Renal cortical epithelial cell (primary cell): Measurements from ENCODE around the gene SERPINE2. TPM values are rescaled to one million over a fixed set of nuclear protein-coding genes. Genes with fewer than 3 reads are reported as not detected.

Experiments
- DNase-seq: peaks from one replicate; pipeline ENCODE4 v3.0.0-alpha.2; 2011; ENCODE audit warnings: low read depth
- total RNA-seq: library from RNA; depleted of rRNA; stranded (reverse); fragments of >200 nt; gene quantifications from 2 replicates; pipeline ENCODE4 v1.2.3, GENCODE V29; 2014

SERPINE2 gene, protein sequence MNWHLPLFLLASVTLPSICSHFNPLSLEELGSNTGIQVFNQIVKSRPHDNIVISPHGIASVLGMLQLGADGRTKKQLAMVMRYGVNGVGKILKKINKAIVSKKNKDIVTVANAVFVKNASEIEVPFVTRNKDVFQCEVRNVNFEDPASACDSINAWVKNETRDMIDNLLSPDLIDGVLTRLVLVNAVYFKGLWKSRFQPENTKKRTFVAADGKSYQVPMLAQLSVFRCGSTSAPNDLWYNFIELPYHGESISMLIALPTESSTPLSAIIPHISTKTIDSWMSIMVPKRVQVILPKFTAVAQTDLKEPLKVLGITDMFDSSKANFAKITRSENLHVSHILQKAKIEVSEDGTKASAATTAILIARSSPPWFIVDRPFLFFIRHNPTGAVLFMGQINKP
- total RNA-seq = 107 and 207 TPM in 2 replicates

DNA sequence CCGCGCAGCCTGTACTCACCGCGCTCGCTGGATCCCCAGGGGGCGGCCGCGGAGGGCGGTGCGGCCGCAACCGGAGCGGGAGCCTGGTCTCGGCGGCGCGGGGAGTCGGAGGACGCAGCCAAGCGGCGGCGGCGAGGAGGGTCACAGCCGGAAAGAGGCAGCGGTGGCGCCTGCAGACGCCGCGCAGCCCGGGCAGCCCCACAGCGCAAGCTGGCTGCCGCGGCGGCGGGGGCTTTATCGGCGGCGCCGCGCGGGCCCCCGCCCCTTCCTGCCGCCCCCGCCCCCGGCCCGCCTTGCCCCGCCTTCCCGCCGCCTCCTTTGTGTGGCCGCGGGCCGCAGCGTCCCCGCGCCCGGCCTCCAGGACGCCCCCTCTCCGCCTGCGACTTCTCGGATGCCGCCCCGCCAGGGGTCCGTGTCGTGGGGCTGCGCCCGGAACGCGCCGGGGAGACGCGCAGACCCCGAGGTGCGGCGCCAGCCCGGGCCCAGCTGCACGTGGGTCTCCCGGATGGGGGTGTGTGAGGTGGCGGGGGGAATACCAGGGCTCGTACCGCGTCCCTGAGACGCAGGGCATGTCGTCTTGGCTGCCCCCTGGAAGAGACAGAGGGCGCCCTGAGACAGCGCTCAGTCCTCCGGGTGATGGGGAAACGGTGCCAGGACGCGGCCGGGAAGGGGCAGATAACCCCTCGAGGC, at the start of gene SERPINE2:
Gene SERPINE2, minus strand, starts transcription at position 207 of the 690 bp plus-strand sequence. CDS start 37,386 bp downstream, outside the sequence.
- DNase-seq = peak; percentile 46

DNA sequence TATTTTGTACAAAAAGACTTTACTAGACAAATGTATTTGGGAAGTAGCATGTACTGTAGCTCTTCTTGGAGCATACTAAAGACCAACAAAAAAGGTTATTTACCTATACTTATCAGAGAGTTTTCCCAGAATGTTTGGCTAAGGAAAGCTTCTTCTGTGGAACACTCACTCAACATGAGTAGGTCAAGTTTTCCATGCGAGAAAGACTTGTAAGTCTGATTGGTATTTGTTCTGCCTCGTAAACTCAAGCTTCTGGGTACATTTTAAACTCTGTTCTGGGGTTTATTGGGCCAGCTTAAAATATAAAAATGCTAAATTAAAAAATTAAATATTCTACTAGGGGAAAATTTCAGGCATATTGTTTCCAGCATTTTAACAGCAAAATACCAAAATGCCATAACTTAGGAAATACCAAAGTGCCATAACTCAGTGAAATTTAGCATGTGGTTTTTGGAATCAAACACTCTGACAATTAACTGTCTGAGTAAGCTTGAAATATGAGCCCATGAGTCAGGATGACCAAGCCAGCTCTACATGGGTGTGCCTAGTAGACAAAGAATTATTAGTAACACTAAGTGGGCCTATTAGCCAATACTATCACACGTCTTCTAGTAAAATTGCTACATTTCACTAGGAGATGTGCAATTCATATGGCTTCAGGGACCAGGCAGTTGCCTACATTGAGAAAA, 47.3 kb upstream of the SERPINE2 start:
- DNase-seq = peak; percentile 93

DNA sequence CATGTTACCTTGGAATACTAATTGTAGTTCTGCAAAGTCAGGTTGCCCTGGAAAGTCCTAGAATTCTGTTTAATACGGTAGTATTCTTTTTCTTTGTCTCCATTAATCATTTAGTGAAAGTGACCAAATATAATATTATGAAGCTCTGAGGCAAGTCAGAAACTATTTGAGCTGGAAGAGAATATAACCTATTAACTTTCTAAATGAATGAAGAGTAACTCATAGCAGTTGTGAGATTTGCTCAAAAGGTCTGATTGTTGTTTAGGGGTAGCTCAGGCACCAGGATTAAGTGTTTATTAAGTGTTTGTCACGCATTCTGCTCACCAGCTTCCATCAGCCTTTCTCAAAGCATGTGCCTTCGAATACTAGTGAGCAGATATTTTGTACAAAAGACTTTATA, 46.7 kb upstream of the SERPINE2 start:
- DNase-seq = peak; percentile 77

DNA sequence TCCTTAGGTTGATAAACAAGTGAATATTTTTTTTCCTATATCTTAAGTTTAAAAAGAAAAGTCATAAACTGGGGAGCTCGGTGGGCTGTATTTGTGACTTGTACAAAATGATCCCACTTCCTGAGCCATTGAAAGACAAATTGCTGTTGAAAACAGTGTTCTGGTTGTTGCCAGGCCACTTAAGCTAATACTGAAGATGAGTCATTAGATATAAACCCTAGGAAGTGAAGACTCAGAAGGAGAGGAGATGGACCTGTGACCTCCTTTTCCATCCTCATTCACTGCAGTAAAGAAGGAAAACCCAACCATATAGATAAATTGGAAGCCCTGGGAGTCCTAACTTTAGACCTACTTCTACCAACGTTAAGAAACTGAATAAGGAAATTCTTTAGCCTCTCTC, 46.2 kb upstream of the SERPINE2 start:
- DNase-seq = peak; percentile 82

DNA sequence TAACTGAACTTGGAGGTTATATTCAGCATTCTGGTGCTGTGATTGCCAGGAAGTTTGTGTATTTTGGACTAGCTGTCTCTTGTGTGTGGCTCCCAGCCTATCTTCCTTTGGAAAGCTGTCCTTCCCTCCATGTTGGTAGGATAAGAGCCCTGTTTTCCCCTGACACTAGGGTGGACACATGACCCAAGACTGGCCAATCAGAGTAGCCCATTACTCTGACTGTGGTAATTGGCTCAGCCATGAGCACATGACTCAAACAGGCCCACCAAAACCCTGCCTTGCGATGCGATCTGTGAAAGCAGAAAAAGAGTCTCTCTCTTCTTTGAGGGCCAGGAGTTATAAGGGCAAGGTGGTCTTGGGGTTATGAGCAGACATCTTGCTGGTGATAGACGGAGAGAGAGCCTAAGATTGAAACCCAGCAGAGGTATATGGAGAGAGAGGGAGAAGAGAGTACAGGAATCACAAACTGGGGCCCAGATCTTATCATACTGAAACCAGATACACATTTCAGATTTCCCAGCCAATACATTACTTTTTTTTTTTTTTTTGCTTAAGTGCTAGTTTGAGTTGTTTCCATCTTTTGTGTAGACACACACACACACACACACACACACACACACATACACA, 45.3 kb upstream of the SERPINE2 start:
- no peak for DNase-seq

DNA sequence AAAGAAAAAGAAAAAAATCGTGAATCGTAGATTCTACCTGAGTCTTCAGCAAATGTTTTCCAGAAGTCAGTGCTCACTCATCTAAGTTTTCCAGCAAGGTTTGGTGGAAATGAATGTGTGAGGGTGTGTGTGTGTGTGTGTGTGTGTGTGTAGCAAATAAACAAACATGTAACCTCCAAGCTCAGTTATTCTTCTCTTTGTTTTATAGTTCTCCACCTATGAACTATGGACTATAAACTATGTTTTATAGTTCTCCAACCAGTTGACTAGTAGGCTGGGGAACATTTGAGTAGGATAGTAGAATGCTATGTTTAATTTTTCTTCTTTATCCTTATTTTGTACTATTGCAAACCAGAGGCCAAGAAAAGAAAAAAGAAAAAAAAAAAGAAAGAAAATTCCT, 44.6 kb upstream of the SERPINE2 start:
- DNase-seq = no peak

DNA sequence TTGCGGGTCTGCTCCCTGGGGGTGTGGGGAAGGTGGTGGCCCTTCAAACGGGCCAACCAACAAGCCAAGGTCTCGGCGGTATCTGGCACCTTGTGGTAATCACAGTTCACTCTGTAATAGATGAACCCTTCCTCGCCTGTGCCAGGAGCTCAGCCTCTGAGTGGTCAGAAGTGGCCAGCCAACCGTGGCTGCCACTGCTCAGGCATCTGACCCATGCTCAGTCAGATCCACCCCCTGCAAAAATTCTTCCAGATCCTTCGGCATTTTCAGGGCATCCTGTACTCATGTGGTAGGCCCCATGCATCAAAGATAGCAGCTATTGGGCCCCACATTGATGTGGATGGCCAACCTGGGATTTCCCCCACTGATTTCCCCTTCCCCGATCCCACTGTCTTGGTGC, 39.6 kb upstream of the SERPINE2 start:
- peak; percentile 70 for DNase-seq

DNA sequence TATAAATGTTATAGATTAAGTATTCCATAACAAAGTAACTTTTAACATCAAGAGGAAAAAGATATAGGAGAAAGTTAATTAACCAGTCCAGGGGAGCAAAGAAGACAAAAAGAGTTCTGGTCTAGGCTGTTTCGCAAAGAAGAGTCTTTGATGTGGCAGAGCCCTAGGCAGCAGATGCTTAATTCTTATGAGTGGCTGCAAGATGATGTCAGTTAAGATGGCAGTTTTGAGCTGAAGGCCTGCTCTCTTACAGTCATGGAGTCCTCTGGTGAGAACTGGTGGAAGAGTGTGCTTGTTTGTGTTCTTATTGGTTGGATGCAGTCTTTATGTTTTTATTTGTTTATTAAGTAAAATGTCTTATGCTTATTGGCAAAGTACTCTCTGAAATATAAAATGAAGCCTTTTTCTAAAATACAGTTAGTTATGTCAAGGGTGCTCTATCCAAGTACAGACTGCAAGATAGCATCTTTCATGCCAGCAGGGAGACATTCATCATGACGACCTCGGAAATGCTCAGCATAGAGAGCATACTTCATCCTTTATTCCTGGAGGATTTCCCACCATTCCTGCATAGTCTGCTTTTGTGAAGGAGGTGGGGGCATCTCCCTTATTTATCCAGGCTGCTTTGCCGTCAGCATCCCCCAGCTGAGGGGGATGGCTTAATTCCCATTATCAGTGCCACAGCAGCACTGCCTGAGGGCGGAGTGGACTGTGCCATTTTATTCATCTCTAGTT, 38.9 kb upstream of the SERPINE2 start:
- DNase-seq = no peak

DNA sequence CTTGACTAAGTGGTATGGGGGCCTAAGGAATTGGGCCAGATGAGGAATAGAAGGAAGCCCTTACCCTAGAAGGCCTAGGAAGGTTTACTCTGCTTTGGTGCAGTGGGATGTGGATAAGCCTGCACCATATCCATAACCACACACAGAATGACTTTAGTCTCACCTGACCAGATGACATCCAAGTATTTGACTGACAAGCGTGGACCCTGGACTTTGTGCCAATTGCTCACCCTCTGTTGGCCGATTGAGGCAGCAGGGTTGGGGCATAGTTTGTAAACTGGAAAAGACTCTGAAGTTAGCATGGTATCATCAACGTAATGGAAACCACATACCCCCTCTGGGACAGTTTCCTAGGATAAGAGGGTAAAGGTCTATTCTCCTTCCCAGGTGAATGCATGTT, 36.5 kb upstream of the SERPINE2 start:
- DNase-seq = no peak

DNA sequence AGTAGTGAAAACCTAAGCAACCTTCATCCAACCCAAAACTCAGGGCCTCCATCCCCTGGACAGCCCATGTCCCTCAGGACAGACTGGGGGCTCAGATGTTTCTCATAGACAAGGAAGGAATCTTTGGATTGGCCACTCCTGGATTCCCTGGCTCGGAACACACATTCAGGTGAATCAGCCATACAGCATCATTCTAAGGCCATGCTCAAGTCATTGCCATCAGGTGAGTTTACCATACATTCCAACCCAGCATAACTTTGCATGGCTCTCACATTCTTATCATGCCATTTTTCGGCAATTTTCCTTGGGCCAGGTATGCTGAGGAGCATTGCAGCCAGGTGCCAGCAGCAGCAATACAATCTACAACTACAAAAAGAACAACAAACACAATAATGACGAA, 34.6 kb upstream of the SERPINE2 start:
- no peak for DNase-seq

DNA sequence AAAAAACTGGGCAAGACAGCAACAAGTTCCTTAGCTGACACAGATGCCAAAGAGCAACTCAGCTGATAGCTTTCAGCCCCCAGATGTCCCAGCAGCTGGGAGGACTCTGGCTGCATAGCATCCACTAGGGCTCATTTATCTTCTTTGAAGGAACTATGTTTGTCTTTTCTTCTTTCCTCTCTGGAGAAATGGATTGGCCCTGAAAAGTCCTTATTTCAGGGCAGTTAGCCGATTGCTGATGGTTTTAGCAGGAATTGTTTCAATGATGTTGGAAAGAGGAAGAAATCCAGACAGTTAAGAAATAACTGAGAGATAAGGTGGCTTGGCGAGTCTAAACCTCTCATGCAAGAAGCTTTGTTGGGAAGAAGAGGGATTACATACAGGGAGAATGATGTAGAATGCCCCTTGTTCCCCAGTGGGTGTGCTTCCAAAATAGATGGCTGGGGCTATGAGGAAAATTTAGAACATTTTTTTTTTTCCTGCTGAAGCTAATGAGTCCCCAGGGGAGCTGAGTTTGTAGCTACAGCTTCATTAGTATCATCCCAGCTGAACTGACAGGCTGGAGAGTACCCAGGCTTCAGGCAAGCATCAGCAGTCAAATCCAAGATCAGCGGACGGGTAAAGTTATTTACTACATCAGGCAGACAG, 33.6 kb upstream of the SERPINE2 start:
- no peak for DNase-seq

DNA sequence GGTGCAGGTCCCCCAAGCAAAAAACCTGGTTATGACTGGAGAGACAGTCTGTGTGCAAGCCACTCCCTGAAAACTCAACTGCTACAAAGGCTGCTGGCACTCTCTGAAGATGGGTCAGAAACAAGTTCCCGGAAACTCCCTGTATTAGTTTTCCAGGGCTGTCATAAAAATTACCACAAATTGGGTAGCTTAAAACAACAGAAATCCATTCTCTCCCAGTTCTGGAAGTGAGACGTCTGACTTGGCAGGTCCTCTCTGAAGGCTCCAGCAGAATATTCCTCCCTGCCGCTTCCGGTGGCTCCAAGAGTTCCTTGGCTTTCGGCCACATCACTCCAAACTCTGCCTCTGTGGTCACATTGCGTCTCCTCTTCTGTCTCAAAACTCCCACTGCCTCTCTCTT, 30.1 kb upstream of the SERPINE2 start:
- DNase-seq = no peak

DNA sequence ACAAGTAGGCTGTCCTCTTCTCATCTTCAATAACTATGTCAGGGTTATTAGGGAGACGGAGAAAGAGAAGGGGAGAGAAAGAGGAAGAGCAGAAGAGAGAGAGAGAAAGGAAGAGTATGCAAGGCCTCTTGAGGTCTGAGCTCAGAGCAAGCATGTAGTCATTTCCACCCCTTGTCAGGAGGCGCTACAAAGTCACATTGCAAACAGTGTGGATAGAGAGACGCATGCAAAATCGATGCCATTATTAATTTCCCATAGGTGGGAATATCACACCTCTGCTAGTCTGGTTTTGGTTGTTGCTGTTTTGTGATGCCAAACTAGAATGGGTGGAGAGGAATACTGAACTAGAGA, 24.2 kb upstream of the SERPINE2 start:
- DNase-seq = no peak

DNA sequence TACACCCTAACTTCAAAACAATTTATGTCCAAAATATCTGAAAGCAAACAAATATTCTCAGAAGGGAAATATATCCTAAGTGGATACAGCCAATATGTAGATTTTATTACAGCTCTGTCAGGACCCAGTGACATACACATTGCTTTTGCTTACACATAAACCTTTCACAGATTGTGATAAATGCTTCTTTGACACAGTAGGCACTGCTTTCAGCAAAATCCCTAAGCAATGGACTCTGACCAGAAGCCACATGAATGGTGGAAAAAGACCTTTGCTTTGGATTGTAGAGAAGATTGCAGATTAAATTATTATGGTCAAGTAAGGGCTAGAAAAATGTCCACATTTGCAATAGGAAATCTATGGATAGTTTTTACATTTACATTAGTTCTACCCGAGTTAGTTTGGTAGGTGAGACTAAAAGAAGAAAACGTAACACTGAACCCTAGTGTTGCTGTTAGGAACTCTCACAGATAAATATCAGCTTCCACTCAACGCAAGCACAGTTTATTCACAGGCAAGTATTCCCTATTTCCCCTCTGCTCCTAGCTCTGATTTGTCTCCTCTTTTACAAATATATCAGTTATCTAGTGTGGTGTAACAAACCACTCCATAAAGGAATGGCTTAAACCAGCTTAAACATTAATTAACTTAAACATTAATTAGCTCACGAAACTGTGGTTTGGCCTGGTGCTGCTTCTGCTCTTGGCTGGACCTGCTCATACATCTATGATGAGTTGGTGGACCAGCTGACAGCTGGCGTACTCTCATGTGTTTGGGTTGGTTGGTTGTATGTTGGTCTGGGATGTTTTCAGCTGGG, 23.6 kb upstream of the SERPINE2 start:
- peak; percentile 95 for DNase-seq

DNA sequence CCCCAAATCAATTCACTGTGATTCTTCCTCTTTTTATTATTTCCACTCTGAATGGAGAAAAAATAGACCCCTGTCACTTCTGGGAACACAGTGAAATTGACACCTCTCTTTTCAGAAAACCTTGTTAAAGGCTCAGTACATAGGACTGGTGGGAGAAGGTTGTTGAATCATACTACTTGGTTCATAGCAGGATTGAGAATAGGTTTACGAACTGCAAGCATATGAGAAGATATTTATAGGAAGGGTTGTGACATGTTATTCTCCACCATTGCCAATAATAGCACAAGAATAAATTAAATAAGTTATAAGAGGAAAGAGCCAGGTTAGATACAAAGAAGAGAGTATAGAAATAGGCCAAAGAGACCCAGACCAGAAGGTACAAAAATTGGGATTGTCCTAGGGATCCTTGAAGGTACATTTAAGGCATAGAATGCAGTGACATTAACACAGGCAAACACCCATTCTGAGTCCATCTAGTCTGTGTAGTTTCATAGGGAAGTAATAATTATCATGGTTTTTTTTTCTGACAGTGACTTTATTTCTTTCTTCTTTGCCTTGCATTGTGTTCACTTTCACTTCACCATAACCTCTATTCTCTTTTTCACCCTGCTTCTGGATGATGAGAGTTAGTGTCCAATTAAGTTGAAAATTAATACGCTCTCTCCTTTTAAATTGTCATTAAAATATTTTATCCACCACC, 21.8 kb upstream of the SERPINE2 start:
- no peak for DNase-seq

DNA sequence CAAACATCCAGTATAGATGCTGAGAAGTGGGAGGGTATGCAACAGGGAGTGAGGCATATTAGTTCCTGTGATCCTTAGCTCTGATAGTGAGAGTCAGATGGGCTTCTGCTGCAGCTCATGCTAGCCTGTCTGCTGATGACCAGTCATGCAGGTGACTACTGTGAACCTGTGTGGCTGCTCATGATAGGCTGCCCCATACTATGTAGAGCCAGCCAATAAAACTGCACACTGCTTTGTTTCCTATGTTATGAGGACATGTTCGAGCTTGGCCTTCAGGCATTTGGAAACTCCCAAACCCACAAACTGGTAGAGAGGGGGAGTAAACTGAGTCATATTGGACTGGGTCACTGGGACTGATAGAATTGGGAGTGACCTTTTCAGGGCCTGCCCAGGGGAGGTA, 20.1 kb upstream of the SERPINE2 start:
- DNase-seq = no peak

DNA sequence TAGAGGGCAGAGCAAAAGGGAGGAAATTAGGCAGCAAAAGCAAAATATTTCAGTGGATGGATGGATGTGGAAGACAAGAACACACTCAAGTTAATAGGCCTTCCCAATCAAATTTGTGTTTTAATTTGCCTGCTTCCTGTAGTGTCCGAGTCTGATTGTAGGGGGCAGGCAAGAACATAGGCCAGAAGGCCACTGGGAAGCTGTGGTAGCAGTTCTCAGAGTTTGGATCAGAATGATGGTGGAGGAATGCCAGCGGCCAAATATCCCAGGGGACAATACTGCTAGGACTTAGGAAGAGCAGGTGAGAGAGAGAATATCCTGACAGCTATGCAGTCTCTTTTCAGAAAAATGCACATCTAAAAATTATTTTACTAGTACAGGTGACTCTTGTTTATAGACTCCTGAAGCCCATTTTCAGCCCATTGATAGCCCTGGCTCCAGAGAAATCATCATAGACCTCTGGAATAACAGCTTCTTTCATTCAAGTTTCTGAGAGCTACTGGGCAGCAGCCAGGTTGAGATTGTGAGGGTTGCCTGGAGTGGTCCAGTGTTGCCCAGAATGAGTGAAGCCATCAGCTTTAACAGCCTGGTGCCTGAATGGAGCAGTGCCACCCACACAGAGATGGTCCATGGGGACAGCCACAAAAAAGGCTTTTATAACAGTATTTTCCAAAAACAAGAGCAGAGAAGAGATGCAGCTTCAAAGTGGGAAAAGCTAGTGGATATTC, 19.1 kb upstream of the SERPINE2 start:
- DNase-seq = no peak

DNA sequence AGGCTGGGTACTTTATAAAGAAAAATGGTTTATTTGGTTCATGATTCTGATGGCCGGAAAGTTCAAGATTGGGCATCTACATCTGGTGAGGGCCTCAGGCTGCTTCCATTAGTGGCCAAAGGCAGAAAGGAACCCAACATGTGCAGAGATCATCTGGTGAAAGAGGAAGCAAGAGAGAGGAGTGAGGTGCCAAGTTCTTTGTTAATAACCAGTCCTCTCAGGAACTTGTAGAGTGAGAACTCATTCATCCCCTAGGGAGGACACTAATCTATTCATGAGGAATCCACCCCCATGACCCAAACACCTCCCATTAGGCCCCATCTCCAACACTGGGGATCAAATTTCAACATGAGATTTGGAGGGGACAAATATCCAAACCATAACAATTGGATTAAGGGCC, 17.8 kb upstream of the SERPINE2 start:
- DNase-seq = no peak

DNA sequence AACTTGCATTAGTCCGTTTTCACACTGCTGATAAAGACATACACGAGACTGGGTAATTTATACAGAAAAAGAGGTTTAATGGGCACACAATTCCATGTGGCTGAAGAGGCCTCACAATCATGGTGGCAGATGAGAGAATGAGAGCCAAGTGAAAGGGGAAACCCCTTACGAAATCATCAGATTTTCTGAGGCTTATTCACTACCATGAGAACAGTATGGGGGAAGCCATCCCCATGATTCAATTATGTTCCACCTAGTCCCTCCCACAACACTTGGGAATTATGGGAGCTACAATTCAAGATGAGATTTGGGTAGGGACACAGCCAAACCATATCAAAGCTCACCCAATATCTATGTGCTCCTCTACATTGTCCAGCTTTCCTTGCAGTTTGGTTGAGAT, 16.0 kb upstream of the SERPINE2 start:
- DNase-seq = no peak
